PC-9 (cell line): ENCODE measurements around the gene SRL. TPM values are rescaled to one million over a fixed set of nuclear protein-coding genes. Genes with fewer than 3 reads are reported as not detected.

ENCODE experiments used
- BruUV-seq: library from RNA; stranded (reverse); fragments of 400-500 nt; replicated peaks from 2 replicates; lab custom pipeline; 2021; lab: Mats Ljungman, UMichigan
- CTCF ChIA-PET: fragments of 300-600 bp; sonication (Branson Sonifier 250); formaldehyde crosslinking; loops from one replicate; lab custom pipeline; 2022; ENCODE audit warnings: antibody characterized with exemption; lab: Charles Lee
- POLR2A ChIA-PET: fragments of 300-600 bp; sonication (Branson Sonifier 250); formaldehyde crosslinking; loops from one replicate; lab custom pipeline; 2022; ENCODE audit warnings: antibody characterized with exemption; ENCODE audit not compliant: unreplicated experiment; lab: Charles Lee
- DNase-seq, 2 experiments: peaks; one replicate each; pipeline versions ENCODE4 v3.0.0 to v3.0.0-alpha.2; 2015 to 2022; ENCODE audit warnings: mixed read lengths in 1 of 2
- H2AFZ ChIP-seq: fragments of 200-600 bp; sonication (generic); 2 replicates; pipeline ENCODE4 v1.8.1; 2017; ENCODE audit warnings: antibody characterized with exemption
- H3F3A ChIP-seq: fragments of 200-600 bp; sonication (generic); 2 replicates; pipeline ENCODE4 v1.8.1; 2017; ENCODE audit warnings: antibody characterized with exemption, mild to moderate bottlenecking, low read depth; ENCODE audit not compliant: insufficient read depth
- H3K27ac ChIP-seq: fragments of 200-600 bp; sonication (generic); 2 replicates; pipeline ENCODE4 v1.6.1; 2016; ENCODE audit warnings: mixed run types
- H3K27me3 ChIP-seq: fragments of 200-600 bp; sonication (generic); 2 replicates; pipeline ENCODE4 v1.6.1; 2016; ENCODE audit warnings: low read depth, mixed run types; ENCODE audit not compliant: insufficient read depth
- H3K36me3 ChIP-seq: fragments of 200-600 bp; sonication (generic); 2 replicates; pipeline ENCODE4 v1.6.1; 2016; ENCODE audit warnings: low read depth, mixed run types
- H3K4me1 ChIP-seq: fragments of 200-600 bp; sonication (generic); replicated peaks from 2 replicates; pipeline ENCODE4 v1.6.1; 2016; ENCODE audit warnings: mixed run types; ENCODE audit not compliant: insufficient read depth
- H3K4me2 ChIP-seq: fragments of 200-600 bp; sonication (generic); 2 replicates; pipeline ENCODE4 v1.6.1; 2017; ENCODE audit warnings: mixed run types
- H3K4me3 ChIP-seq: fragments of 200-600 bp; sonication (generic); 2 replicates; pipeline ENCODE4 v1.6.1; 2016; ENCODE audit warnings: mixed run types
- H3K79me2 ChIP-seq: fragments of 200-600 bp; sonication (generic); 2 replicates; pipeline ENCODE4 v1.6.1; 2017; ENCODE audit warnings: low read depth, mixed run types
- H3K9me2 ChIP-seq: fragments of 200-600 bp; sonication (generic); 2 replicates; pipeline ENCODE4 v1.8.1; 2017; ENCODE audit warnings: mild to moderate bottlenecking; ENCODE audit not compliant: insufficient read depth
- H3K9me3 ChIP-seq: fragments of 200-600 bp; sonication (generic); 2 replicates; pipeline ENCODE4 v1.8.1; 2016; ENCODE audit warnings: low read depth; ENCODE audit not compliant: insufficient read depth
- H4K20me1 ChIP-seq: fragments of 200-600 bp; sonication (generic); 2 replicates; pipeline ENCODE4 v1.8.1; 2017; ENCODE audit not compliant: insufficient read depth
- EZH2 ChIP-seq: fragments of 200-600 bp; sonication (generic); IDR thresholded peaks from 2 replicates; pipeline ENCODE4 v1.8.0; 2017; ENCODE audit warnings: antibody characterized with exemption, low read depth
- intact Hi-C: fragments of 100-400 bp; cut with micrococcal nuclease; formaldehyde crosslinking; loops from one replicate; pipeline ENCODE4 v1.10.0; 2022; ENCODE audit not compliant: unreplicated experiment
- total RNA-seq: library from RNA; stranded (reverse); gene quantifications from 2 replicates; pipeline ENCODE4 v1.2.3, GENCODE V29; 2021
- TF ChIP-seq, protein P1 (sequence below): fragments of 200-600 bp; sonication (generic); conservative IDR thresholded peaks from 2 replicates; pipeline ENCODE4 v1.6.1; 2017; ENCODE audit warnings: mixed run types, antibody characterized with exemption, mild to moderate bottlenecking, moderate library complexity

Gene SRL
- total RNA-seq, 1 experiment from 2014 or later: not detected

DNA sequence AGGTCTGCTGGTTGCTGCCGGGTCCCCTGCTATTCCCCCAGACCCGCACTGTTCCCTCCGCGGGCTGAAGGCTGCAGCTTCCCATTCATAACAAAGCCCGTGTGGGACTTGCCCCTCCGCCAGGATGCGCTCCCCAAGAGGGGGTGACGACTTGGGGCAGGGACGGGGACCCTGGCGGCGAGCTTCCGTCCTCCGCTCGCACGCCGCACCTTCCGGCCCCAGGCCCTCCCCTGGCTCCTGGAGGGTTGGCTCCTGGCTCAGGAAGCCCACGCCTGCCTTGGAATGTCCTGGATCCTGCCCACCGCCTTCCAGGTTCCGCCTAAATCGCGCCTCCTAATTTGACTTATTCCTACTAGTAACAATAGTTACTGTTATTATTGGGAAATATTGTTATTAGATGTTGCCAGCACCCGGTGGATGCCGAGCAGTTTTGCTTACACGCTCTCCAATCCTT lies 32.0 kb upstream of the SRL start:
- intact Hi-C loops: loop anchor here (2.0 to 10.0 kb wide), 5 partner anchors 17 to 341 kb away; partner anchors contain the start of genes GLIS2 and UBALD1
- H3K9me2 ChIP-seq: no peaks in the 10 kb centered on the region
- peak overlapping the region; percentile 96 for H3K4me2 ChIP-seq
- peak overlapping the region; percentile 30 for H3K27ac ChIP-seq
- no peaks in the 10 kb centered on the region for H3K27me3 ChIP-seq
- H3K4me3 ChIP-seq: peak overlapping the region; percentile 81
- H3K36me3 ChIP-seq: no peaks in the 10 kb centered on the region
- no peak for TF ChIP-seq EZH2
- TF ChIP-seq, protein P1, sequence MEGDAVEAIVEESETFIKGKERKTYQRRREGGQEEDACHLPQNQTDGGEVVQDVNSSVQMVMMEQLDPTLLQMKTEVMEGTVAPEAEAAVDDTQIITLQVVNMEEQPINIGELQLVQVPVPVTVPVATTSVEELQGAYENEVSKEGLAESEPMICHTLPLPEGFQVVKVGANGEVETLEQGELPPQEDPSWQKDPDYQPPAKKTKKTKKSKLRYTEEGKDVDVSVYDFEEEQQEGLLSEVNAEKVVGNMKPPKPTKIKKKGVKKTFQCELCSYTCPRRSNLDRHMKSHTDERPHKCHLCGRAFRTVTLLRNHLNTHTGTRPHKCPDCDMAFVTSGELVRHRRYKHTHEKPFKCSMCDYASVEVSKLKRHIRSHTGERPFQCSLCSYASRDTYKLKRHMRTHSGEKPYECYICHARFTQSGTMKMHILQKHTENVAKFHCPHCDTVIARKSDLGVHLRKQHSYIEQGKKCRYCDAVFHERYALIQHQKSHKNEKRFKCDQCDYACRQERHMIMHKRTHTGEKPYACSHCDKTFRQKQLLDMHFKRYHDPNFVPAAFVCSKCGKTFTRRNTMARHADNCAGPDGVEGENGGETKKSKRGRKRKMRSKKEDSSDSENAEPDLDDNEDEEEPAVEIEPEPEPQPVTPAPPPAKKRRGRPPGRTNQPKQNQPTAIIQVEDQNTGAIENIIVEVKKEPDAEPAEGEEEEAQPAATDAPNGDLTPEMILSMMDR: peak; percentile 62
- no peaks in the 10 kb centered on the region for H3K9me3 ChIP-seq
- peak; percentile 53 to 80 for DNase-seq
- H4K20me1 ChIP-seq: no peaks in the 10 kb centered on the region
- H3F3A ChIP-seq: peaks cover 32% of the 10 kb centered on the region
- no TSS peak for BruUV-seq
- H3K79me2 ChIP-seq: peaks cover 27% of the 10 kb centered on the region
- ChIA-PET POLR2A (interaction anchor here (0.5 to 0.7 kb wide), 4 partner anchors 55 to 1116 kb away, joined by 3 to 5 read pairs (median 4); no protein-coding TSS in a partner anchor), CTCF (interaction anchor here (0.6 to 1.3 kb wide), 5 partner anchors 20 to 119 kb away, joined by 3 to 16 read pairs (median 4); no protein-coding TSS in a partner anchor)
- peak overlapping the region; percentile 66 for H2AFZ ChIP-seq
- H3K4me1 ChIP-seq: peaks cover 7% of the 10 kb centered on the region

DNA sequence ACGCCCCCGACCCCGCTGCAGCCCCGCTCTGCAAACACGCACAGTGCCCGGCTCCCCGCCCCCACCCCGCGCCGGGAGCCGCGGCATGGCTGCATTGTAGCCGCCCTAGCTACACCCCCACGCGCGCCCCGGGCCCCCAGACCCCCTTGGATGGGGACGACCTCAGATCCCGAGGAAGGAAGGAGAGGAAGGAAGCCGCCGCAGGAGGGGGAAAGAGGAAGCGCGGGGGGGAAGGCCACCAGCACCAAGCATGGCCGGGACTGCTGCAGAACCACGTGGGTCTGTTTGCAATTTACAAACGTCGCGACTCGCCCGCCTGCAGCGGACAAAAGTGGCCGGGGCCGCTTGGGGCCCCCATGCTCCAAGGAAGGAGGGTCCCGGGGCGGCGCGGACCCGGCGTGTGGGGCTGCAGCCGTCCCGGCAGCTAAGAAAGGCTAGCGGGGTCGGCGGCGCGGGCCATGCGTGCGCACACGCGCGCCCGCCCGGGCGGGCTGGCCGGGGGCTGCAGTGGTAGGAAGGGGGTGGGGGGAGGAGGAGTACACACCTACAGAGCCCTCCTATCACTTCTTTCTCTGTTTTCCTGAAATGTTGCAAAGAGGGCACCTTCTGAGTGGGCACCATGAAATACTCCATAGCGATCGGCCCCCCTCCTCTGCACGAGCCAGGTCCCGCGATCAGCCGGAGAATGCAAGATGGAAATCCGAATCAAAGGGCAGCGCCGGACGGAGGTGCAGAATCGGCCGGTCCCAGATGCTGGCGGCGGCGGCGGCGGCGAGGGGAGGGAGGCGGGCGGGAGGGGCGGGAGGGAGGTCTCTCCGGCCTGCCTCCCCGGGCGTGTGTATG lies 30.5 kb upstream of the SRL start:
- no TSS peak for BruUV-seq
- peak in 1 of 2 experiments; percentile 51 for DNase-seq
- H3K9me3 ChIP-seq: no peaks in the 10 kb centered on the region
- peak overlapping the region; percentile 81 for H3K4me3 ChIP-seq
- peak overlapping the region; percentile 55 for H3K27ac ChIP-seq
- H3F3A ChIP-seq: peaks cover 25% of the 10 kb centered on the region
- intact Hi-C loops: loop anchor here (2.0 to 10.0 kb wide), 5 partner anchors 18 to 342 kb away; partner anchors contain the start of genes GLIS2 and UBALD1
- H3K4me1 ChIP-seq: peaks cover 7% of the 10 kb centered on the region
- H3K79me2 ChIP-seq: peaks cover 41% of the 10 kb centered on the region
- H3K27me3 ChIP-seq: no peaks in the 10 kb centered on the region
- CTCF ChIA-PET: interaction anchor here (0.6 kb wide), 2 partner anchors 73 to 743 kb away, joined by 4 to 11 read pairs; no protein-coding TSS in a partner anchor
- H3K36me3 ChIP-seq: no peaks in the 10 kb centered on the region
- no peaks in the 10 kb centered on the region for H3K9me2 ChIP-seq
- peak overlapping the region; percentile 96 for H3K4me2 ChIP-seq
- TF ChIP-seq, protein P1: no peak
- TF ChIP-seq EZH2: no peak
- H4K20me1 ChIP-seq: no peaks in the 10 kb centered on the region; the same call in 1 of the 2 replicates
- POLR2A ChIA-PET: interaction anchor here (0.6 to 0.8 kb wide), 2 partner anchors 19 to 136 kb away, joined by 5 to 35 read pairs; no protein-coding TSS in a partner anchor
- H2AFZ ChIP-seq: peak overlapping the region; percentile 79
